H1 (cell line): Measurements from ENCODE around the gene TNP2. TPM values are rescaled to one million over a fixed set of nuclear protein-coding genes. Genes with fewer than 3 reads are reported as not detected.

Source experiments
- BCL11A ChIP-seq, 2 experiments: IDR thresholded peaks; one replicate each; pipeline ENCODE4 v1.6.1; 2011; ENCODE audit warnings: low read depth in 2 of 2, low read length in 2 of 2, mild to moderate bottlenecking in 2 of 2
- CHD1 ChIP-seq: IDR thresholded peaks from 2 replicates; pipeline ENCODE4 v1.6.1; 2012; ENCODE audit warnings: low read depth, low read length, improper control_type of control experiment
- GTF2F1 ChIP-seq: IDR thresholded peaks from 2 replicates; pipeline ENCODE4 v1.6.1; 2012; ENCODE audit warnings: low read depth, low read length, improper control_type of control experiment, borderline replicate concordance
- RAD21 ChIP-seq, 2 experiments: IDR thresholded peaks in 1 of 2; conservative IDR thresholded peaks in 1 of 2; 2 replicates each; pipeline ENCODE4 v1.6.1; 2011; ENCODE audit warnings: low read depth in 2 of 2, low read length in 2 of 2, improper control_type of control experiment in 1 of 2, inconsistent platforms in 1 of 2, mild to moderate bottlenecking in 1 of 2, moderate library complexity in 1 of 2
- RXRA ChIP-seq: IDR thresholded peaks from 2 replicates; pipeline ENCODE4 v1.6.1; 2011; ENCODE audit warnings: low read depth, mild to moderate bottlenecking, low read length, moderate library complexity; ENCODE audit not compliant: insufficient read depth
- TAF7 ChIP-seq: optimal IDR thresholded peaks from 2 replicates; pipeline ENCODE3; 2011; ENCODE audit warnings: low read depth, mild to moderate bottlenecking, inconsistent platforms, low read length, moderate library complexity, borderline replicate concordance
- USF2 ChIP-seq: IDR thresholded peaks from 2 replicates; pipeline ENCODE4 v1.6.1; 2011; ENCODE audit warnings: low read length, improper control_type of control experiment
- polyA plus RNA-seq, 7 experiments: library from polyadenylated mRNA; depleted of rRNA in 3 of 7; stranded (reverse) in 5 of 7; unstranded in 2 of 7; fragments of >200 nt in 5 of 7; fragments of 200-250 nt in 2 of 7; gene quantifications; 1 replicate in 5 of 7; 2 replicates in 1 of 7; 4 replicates in 1 of 7; pipeline versions ENCODE4 v1.2.1 to v1.2.3, GENCODE V29; 2011 to 2013; ENCODE audit warnings: missing spikeins in 2 of 7, mixed read lengths in 2 of 7
- total RNA-seq: library from RNA; stranded (reverse); fragmentation: NEBNext Ultra II Directional; extraction: Animal tissue kit (Norgen Biotek cat#: 25700); gene quantifications from 2 replicates; pipeline ENCODE4 v1.2.1, GENCODE V29; 2021

The TNP2 gene
- total and polyA plus RNA-seq, 2 of the 8 experiments (the other 6 are each of a cell fraction or from before 2014, with no cell fraction given), result not detected

DNA sequence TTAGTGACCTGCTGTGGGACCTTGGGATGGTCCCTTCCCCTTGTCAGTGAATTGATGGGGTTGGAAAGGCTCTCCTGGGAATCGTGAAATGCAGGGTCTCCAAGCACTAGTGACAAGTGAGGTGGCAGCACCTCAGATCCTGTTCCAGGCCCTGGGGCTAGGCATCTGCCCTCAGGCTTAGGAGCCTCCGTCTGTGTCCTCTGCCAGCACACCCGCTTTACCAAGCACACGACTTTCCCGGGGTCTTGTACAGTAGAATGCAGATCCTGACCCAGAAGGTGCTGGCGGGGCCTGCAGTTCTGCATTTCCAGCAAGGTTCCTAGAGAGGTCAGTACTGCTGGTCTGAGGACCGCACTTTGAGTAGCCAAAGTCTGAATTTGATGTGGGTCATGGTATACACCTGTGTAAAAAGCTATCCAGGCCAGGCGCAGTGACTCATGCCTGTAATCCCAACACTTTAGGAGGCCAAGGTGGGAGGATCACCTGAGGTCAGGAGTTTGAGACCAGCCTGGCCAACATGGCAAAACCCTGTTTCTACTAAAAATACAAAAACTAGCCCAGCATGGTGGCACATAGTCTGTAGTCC, 45.3 kb upstream of the TNP2 start (continued):
- no peak for TF ChIP-seq USF2
- TF ChIP-seq BCL11A (IDR thresholded peaks at IDR 0.05; ENCODE audit: low read depth in 2 of 2, low read length in 2 of 2), result no peak
- no peak for TF ChIP-seq TAF7
- no peak for TF ChIP-seq RXRA
- TF ChIP-seq GTF2F1, result no peak
- TF ChIP-seq CHD1, result no peak
- TF ChIP-seq RAD21 (IDR thresholded peaks at IDR 0.05 in 1 of 2, conservative IDR thresholded peaks at IDR 0.05 in 1 of 2; ENCODE audit: low read depth in 2 of 2, low read length in 2 of 2), result no peak
